GM18868 (cell line): ENCODE results near the gene ARL4C.

Experiments
- ATAC-seq: cut with Tn5 transposase; IDR thresholded peaks from one replicate; pipeline ENCODE4 v1.9.1; 2021; ENCODE audit warnings: mild to moderate bottlenecking, moderate library complexity; ENCODE audit not compliant: unreplicated experiment

Gene ARL4C

DNA sequence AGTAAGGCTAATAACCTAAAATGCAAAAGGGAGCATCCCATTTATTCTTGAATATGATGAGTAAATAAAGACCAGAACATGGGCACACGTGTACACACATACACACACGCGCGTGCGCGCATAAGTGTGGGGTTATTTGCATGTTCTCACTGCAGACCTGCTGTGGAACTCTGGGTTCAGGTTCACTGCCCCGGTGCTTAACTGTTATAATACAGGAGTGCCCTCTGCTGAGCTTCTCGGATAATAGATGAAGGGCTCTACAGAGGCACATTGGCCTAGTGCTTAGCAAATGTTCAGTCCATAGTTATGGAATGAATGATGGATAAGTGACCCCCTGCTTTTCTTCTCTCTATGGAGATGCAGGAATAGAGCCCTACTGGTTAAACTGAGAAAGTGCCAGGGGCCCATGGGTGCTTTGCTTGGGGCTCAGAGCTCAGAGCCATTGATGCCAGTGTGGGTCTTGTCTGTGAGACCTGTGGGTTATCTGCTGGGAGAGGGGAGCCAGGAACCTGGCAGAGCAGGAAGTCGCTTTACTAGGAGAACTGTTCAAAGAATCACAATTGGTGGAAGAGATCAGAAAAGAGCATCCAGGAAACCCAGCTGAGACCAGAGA lies 3.6 kb upstream of the ARL4C start:
- peak; percentile 58 for ATAC-seq

DNA sequence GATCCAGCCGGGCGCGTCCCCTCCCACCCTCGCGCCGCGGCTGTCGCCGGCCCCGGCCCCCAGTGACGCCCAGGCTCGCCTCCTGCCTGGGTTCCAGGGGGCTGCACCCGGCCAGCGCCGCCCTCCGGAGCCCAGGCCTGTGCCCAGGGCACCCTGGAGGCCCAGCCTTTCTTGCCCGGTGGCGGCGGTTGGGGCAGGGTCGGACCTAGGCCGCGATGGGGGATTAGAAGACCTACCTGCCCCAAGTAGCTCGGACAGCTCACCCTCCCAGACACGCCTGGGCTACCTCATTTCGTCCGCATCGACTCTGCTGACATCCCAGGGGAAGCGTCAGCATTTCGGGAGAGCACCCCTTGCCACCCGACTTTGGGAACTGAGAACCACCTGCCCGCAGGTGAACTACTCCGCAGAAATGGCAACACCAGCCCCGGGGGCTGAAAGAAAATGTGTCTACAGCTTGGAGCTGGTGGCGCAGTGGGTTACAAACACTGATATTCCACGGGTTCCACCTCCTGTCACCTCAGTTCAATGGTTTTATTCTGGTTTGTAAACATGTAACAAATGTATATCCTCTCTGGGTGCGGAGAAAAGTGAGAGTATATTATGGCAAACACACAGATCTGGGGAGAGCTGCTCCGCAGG lies 834 bp upstream of the ARL4C start:
- no peak for ATAC-seq

DNA sequence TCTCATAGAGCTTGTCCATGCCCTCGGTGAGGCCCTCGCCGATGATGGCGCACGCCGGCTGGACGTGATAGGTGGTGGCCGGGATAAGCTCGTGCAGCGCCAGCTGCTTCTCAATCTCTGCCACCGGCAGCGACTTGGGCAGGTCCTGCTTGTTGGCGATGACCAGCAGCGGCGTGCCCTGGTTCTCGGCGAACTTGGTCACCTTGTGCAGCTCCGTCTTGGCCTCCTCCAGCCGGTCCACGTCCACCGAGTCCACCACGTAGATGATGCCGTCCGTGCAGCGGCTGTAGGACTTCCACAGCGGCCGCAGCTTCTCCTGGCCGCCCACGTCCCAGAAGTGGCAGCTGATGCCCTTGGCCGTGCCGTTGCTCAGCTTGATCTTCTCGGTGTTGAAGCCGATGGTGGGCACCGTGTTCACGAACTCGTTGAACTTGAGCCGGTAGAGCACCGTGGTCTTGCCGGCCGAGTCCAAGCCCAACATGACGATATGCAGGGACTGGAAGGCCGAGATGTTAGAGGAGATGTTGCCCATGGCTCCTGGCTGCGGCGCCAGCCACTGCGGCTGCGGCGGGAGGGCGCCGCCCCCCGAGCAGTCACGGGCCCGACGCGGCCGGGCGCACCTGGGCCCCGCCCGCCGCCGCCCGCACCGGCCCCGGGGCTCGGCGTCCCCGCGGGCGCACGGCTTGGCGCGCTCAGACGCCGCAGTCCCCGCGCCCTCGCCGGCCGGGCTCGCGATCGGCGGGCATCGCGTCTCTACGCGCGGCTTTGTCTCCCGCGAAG lies 636 bp downstream of the ARL4C start:
- ATAC-seq, result peak; percentile 60

DNA sequence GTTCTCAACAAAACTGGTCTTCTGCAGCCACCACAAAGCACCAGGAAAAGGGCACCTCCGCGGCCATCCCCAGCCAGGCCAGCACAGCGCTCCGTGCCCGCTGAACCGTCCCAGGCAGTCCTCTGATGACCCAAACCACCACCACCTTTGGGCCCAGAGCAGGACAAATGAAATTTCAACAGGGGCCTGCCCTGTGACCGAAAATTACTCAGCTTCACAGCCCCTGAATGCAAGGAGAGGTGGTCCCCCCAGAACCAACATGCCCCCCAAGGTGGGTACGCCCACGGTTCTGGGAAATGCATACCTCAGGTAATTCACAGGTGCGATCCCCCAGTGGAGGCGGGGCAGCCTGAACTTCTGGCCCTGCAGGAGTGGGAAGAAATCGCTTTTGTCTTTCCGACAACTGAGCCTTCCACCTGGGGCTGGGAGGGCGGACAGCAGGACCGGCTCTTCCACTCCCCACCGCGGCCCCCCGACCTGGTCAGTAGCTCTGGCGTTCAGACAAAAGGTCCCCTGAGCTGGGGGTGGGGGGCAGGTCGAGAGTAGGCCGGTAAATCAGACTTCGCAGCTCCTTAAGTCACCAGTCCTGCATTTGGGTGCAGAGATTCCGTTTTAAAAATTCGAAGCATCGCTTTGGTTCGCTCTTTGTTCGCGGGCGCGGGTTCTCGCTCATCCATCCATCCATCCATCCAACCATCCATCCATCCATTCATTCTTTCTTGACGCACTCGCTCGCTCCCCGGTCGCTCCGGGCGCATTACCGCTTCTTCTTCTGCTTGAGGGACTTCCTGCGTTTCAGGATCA lies 1.4 kb downstream of the ARL4C start:
- ATAC-seq, result no peak

DNA sequence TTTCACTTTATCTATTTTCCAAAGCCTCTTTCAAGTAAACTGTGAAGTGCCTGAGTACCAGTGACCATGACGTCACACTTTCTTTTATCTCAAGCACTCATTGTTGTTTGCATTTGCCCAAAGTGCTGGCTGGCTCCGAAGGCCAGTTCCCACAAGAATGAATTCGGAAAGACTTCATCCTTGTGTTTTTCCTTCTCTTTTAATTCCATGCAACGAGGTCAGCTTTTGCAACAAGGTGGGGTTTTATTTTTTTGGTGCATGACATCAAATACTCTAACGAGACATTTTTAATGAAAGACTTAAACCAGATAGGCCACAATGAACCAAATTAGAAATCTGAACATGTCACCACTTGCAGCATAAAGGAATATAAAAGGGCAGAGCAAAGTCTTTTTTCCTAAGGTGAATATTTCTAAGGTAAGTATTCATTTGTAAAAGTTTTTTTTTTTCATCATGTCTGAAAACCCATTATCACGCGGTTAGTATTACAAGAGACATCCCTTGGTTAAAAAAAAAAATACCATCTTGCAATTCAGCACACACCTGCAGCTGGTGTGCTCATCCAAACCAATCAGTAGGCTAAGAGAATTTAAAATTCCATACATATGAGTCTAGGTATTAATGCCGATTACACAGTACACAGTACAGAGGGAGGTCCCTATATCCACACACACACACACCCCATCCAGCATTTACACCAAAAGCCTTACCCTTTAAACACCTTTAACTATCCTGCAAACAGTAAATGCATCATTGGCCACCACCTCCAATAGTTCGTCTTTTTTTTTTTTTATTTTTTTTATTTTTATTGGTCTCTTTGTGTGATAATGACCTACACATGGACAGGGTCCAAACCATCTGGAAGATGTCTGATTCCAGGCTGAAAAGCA lies 2.3 kb downstream of the ARL4C start:
- no peak for ATAC-seq

DNA sequence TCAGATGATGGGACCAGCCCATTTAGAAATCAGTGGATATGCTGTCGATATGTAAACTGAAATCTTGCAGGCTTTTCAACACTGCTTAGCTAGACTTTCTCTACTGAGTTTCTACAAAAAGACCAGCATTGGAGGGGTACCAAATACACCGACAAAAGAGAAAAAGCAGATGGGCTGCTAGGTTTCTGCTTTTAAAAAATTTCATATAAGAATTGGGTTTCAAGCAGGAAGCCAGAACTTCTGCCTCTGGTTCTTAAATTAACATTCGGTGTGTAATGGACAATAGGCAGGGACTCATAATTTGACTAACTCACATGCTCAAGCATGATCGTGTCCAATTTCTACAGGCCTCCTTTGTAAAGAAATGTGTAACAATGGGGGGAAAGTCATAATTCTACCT lies 3.1 kb downstream of the ARL4C start:
- no peak for ATAC-seq

DNA sequence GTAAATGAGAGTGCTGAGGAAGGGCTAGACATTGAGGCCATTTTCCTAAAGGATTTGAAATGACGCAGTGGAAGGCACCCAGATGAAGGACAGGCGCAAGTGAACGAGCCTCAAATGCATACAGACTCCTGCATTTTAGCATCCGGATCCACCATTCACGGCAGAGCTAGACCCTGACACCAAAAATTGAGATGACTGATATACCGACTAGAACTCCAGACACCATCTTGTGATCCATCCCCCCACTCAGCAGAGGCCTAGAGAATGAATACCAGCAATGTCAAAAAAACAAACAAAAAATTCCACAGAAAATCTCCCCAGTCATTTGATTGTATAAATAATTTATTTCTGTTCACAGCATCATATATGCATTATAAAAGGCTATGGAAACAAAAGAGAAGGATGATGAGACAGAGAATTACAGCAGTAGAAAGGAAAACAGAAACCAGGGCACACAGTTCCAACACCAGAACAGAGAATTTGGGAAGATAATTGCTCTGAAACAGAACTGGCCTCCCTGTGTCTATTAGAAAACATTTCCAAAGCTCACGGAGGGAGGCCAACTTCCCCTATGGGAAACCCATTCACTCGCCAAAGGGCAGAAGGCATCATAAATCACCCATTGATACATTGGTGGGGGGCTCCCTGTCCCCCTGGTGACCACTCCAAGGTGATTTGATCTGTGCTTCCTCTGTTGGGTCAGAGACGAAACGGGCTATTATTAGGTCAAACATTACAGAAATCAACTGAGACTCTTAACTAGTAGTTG lies 4.0 kb downstream of the ARL4C start:
- ATAC-seq, result no peak

DNA sequence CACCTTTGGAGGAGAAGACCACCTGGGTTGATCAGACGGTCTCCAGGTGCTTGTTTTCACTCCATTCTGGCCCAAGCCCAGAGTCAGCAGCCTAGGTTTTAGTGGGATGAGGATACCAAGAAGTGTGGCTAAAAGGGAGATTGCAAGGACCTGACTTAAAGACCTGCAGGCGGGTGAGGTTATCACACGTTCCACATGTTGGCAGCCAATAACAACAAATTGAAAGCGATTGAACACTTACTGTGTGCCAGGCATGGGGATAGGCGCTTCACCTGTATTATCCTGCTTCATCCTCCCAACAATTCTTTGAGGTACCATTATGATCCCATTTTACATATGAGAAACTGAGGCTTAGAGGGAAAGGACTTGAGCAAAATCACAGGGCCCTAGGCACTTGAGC lies 5.0 kb downstream of the ARL4C start:
- ATAC-seq, result no peak

DNA sequence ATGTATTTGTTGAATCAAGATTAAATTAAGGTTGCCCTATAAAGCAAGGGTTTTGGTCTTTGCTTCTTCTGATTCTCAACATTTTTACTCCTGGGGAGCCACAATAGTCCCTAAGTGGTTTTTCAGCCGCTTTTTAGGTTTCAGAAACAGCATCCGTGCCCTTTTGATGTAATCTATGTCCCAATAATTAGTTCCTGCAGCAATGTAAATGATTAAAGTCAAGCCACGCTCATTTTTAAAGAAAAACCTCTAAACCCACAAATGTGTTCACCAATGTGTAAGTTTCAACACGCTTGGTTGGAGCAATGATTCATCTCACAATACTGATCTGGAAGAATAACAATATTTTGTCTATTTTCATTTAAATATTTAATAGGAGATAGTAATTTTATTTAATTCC lies 5.6 kb downstream of the ARL4C start:
- ATAC-seq, result no peak

DNA sequence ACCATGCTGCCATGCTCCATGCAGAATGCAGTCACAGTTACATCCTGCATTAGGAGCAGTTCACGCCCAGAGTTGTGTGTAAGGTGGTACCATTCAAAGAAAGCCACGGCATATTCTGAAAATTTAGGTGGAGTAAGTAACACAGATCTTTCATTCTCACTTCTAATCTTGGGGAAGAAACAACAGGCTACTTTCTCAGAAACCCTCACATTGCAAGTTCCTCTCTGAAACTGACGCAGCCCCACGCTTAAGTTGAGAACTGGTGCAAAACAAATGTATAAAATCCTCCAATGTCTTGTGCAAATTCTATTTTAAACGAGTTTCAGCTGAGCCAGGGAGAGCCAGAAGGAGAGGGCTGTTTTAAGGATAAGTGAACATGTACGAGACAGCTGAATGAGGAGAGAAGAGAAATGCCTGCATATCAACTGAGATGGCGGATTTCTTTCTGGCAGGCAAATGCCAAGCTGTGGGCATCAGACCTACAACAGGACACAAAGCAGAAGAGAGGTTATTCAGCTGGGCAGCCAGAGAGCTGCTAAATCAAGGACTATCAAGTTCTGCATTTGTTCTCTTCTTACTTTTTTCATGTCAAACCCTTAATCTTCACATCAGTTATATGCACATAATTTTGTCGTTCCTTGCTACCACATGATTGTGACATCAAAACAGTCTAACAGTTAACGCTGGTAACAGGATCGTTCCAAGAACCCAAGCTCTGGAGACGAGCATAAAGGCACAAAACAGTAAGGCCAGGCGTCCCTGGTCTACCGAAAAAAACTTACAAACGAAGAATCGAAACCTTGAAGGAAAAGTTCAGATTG lies 6.4 kb downstream of the ARL4C start:
- ATAC-seq, result peak; percentile 32

DNA sequence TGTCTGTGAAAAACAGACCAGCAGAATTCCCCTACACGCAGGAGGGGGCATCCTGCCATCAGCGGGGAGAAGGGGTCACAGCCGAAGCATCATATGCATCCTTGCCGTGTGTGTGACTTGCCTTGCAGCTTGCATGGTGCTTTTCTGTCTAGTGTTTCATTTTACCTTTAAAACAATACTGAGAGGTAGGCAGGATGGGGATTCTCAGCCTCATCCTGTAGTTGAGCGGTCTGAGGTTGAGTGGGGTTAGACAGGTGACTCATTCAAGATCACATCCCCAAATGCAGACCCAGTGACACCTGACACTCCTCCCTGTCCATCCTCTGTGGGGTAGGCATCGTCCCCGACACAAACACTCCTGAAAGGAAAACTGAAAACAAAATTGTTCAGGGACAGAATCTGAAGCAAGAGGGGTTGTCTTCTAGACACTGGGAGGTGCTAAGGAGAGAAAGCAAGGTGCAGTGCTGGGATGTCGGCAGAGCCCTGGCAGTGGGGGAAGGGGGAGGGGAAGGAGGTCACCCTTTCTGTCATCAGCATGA lies 7.9 kb downstream of the ARL4C start:
- ATAC-seq, result peak; percentile 76

DNA sequence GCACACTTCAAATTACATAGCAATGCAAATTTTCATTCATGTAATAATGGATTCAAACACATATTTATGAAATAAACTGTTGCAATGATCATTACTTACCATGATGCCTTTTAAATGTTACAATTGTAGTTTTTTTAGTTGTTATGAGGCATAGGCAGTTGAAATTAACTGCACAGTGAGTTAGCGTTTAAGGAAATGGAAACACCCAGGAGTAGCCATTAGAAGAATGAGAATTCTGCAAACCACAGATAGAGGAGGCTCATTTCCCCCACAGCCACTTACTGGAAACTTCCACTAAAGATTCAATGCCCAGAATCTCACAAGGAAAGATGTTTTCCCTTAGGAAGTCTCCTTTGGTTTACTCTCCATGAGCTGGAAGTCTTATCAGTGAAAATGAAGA lies 8.4 kb downstream of the ARL4C start:
- no peak for ATAC-seq

DNA sequence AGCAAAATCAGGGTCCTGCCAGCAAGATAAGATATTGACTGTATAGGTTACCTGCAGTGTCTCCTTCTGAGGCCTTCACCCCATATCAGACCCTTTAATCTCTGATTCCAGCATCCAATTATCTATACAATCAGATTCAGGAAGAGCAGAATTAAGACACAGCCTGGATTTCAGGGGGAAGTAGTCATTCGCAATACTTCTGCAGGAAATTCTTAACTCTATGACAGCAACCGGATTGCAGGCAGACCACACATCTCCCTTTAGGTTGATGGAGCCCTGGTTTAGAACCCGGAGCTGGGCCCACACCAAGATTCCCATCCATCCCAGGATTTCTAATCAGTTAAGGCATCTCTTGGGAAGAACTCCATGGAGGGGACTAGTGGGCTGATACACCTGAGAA lies 9.5 kb downstream of the ARL4C start:
- ATAC-seq, result no peak

DNA sequence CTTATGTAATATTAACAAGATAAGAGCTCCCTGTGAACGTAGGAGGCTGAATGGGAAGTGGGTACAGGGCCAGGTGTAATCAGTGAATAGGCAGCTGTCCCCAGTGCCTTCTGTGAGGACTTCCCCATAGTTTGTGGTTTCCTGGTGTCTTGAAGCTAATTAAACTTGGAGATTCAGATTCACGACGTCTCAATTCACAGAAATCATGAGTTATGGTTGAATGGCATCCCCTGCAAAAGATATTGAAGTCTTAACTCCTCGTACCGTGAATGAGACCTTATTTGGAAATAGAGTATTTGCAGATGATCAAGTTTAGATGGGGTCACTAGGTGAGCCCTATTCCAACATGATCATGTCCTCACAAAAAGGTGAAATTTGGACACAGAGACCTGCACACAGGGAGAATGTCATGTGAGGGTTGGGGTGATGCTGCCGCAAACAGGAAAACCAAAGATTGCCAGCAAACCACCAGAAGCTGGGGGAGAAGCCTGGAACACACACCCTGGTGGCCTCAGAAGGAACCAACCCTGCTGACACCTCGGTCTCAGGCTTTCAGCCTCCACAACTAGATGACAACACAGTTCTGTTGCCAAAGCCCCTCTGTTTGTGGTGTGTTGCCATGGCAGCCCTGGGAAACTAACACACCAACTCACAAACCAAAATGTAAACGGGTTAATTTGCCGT lies 13.2 kb downstream of the ARL4C start:
- ATAC-seq, result peak; percentile 73

DNA sequence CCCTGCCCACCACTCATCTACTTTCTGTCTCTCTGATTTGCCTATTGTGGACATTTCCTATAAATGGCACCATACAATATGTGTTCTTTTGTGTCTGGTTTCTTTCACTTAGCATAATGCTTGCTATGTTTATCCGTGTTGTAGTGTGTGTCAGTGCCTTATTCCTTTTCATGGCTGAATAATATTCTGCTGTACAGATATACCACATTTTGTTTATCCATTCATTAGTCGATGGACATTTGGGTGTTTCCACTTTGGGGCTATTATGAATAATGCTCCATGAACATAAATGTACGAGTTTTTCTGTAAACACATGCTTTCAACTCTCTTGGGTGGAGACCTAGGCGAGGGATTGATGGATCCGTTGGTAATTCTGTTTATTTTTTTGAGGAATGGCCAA lies 15.6 kb downstream of the ARL4C start:
- ATAC-seq, result no peak

DNA sequence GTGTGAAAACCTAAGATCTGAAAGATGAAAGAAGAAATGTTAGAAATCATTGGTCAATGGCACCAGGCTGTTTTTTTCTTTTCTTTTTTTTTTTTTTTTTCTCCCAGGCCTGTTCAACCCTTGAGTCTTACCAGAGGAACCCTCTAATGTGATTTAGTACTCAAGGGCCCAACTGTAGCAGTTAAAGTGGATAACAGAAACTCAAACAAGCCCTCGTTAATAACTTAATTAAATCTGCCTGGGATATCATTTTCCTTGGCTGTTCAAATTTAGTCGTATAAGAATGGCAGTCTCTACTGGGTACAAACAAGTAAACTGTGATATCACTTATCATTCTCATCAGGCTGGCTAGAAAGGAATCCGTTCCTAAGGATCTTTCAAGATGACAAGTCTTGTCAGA lies 16.5 kb downstream of the ARL4C start:
- no peak for ATAC-seq

DNA sequence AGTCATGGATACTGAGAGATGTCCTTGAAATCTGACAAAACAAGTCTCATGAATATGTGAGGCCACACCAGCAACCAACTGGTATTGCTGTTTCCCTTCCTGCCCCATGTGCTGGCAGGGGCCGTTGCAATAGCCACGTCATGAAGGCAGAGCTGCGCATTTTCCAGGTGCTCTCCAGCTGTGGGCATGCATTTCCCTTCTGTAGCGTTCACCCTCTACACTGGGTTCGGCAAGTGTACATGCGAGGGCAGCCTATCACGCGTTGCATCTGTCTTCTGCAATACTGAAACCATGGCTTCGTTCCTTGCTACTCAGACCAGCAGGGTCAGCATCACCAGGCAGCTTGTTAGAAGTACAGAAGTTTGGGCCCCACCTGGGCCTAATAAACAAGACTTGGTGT lies 17.4 kb downstream of the ARL4C start:
- ATAC-seq, result no peak
